Measurements from ENCODE around the gene HIC2.
"Not testable (repeated sequence)": the region's sequence is repeated elsewhere in the genome, so short reads cannot be mapped to it uniquely, and the experiment has no call there.

The HIC2 gene

DNA sequence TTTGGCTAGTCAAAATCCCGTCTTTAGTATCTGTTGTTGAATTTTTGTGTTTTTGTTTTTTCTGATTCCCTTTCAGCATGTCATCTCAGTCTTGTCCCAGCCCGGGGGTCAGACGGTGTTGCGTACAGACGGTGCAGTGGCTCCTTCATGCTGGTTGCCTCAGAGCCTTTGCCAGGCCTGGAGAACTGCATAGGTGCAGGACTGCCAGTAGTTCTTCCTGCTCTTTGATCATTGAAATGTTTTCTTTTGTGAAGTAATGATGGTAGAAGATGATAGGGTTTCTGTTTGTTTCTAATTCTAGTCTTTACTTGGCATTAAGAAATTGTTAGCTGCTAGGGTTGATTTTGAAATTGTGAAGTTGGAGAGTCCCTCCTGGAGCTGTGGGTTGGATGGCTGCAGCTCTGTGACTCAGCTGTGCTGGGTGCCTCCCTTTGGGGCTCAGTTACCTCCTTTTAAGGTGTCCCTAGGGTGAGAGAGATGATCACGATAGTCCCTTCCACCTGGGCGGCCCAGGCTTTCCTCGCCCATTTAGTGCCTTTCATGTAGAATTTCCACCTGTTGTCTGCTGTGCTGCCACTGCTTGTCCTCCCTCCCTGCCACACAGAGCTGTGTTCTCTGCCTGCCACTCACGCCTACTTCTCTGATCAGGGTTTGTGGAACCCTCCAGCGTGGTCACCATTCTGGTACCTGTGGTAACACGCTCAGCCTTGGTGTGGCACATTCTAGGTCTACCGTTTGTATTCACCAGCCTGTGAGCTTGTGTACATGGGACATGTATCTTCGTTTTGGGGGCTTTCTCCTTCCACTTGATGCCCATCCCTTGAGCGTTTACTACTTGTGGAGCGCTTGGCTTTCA, 17.4 kb downstream of the HIC2 start:
- not testable (repeated sequence) for DNase-seq (ENCODE audit: low read depth)

DNA sequence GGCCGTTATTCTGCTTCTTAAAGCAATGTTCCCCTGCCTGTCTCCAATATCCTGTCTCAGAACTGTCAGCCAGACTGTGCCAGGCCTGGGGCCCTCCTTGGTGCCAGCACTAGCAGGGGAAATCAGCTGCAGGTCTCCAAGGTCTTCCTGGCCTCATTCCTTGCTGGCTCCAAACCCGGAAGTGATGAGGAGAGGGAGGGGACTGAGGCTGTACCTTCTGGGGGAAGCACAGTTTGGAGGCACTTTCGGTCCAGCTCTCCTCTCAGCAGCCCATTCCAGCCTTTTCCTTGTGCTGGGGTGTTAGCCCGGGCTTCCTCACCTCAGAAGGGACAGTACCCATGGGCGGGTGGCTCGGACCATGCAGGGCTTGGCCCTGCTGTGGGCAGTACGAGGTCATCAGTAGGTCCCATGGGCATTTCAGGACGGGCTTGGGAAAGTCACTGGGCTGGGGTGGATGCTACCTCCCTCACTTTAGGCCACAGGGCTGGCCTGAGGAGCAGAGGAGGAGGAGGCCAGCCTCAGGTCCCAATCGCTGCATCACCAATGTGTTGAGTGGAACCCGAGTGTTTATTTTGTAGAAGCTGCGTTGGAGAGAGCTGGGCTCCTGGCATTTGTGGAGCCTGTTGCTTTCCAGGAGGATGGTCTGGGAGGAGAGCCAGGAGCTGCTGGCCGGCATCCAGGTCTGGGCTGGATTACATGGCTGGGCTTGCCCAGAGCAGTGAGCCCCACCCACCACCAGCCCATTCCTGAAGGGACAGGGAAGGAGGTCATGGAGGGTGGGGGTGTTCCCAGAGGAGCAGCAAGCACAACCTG, 19.0 kb downstream of the HIC2 start:
- DNase-seq (ENCODE audit: low read depth) = not testable (repeated sequence)

DNA sequence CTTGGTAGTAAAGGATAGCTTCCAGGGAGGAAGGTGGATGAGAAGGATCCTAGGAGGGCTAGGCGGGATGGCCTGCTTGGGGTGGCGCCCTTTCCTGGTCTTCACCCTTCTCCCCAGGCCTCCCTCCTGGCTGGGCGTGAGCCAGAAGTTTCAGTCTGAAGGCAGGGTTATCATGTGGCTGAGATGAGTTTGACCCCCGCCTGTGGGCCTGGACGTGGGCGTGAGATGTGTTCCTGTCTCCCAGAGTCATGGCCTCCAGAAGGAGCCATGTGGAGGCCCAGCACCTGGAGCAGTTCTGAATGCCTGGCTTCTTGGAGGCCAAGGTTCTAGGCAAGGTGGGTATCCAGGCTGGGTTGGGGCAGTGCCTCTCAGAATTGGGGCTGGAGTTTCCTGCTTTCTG, 20.8 kb downstream of the HIC2 start:
- DNase-seq (ENCODE audit: low read depth) = not testable (repeated sequence)

- DNase-seq (ENCODE audit: low read depth) = not testable (repeated sequence)
Observed at GRCh38 chr22:21440018-21440636, 23.0 kb downstream of the HIC2 start.

GRCh38 chr22:21440676-21441075, 23.5 kb downstream of the HIC2 start:
- DNase-seq (ENCODE audit: low read depth) = not testable (repeated sequence)

DNA sequence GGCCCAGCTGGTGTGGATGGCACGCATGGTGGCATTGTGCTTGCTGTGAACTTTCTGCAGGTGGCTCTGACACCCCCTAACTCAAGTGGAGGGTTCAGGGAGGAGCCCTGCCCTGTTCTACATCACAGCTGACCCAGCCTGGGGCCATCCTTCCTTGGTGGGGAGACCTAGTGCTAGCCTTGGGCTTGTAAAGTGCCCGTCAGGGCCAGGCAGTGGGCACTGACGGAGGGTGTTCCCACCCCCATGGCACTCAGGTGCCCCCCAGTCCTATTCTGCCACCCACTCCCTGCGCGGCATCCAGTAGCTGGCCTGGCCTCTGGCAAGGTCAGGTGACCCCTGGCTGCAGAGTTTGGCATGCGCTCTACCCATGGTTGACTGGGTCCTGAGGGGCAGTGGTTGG, 24.0 kb downstream of the HIC2 start:
- DNase-seq (ENCODE audit: low read depth) = not testable (repeated sequence)

- not testable (repeated sequence) for DNase-seq (ENCODE audit: low read depth)
Observed at GRCh38 chr22:21442123-21442522, 25.0 kb downstream of the HIC2 start.

DNA sequence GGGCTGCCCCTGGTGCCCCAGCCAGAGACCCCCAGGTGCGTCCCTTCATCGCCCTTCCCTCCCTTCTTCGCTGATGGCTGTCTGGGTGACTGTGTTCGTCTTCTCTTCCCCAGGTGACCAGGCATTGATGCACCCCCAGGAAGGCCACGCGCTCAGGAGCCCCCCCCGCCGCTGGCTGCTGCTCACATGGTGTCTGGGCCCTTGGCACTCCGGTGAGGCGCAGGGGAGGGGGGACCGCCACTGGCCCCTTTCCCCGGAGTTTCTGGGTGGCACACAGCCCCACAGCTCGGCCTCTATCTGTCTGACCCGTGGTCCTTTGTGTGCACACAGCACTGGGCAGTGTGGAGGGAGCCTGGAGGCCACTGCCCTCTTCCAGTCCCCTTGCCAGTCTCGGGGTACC, 25.5 kb downstream of the HIC2 start:
- DNase-seq (ENCODE audit: low read depth) = not testable (repeated sequence)

DNA sequence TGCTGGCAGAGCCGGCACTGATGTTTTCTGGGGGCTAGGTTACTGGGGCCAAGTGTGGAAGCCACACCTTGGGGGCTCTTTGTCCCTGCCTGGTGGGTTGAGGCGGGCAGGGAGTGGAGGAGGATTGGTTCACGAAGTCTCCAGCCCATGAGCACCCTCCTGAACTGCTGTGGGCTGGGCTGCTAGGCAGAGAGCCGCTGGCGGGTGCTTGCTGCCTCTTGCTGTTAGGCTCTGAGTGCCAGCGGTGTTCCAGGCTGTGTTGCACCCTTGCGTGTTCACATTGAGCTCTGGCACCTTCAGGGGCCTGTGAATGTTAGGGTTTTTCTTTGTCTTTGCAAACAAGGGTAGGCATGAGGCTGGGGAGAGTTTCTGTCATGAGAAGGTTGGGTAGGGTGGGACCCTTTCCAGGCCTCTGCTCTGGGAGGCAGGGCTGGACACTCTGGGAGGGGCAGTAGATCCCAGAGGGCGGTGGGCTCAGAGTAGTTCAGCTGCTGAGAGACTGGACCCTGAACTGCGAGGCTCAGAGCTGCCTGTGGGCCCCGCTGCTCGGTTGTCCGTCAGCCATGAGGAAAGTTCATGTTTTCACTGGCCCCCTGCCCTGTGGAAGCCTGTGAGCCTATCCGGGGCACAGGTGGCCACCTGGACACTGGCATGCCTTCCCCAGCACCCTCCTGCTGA, 26.0 kb downstream of the HIC2 start:
- DNase-seq (ENCODE audit: low read depth) = no peak

DNA sequence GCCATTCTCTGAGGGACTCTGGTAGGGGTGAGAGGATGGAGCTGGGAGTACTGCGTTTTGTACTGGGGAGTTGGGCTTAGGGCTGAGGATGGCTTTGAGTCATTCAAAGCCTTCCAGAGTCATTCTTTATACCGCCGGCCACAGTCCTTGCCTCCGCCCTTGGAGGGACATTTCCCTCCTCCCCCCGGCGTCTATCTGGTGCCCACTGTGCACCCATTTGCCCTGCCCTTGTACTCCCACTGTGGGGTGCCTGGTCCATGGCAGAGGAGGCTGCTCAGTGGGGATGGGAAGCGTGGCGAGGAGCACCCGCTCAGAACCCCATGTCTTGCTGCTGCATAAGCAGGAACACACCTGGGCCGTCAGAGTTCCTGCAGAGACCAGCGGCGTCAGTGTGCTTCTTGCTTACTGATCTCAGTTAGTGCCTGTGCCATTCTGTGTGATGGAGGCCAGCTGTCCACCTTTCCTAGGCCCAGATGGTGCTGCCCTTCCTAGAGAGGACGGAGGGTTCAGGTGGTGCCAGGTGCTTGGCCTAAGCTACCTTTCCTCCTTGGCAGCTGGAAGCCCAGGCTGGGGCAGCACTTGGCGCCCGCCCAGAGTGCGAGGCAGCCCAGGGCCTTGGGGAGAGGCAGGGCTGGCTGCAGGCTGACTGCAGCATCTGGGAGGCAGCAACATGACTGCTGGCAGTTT, 26.7 kb downstream of the HIC2 start:
- no peak for DNase-seq (ENCODE audit: low read depth)

GRCh38 chr22:21444701-21445436, 27.7 kb downstream of the HIC2 start:
- DNase-seq (ENCODE audit: low read depth) = no peak

DNA sequence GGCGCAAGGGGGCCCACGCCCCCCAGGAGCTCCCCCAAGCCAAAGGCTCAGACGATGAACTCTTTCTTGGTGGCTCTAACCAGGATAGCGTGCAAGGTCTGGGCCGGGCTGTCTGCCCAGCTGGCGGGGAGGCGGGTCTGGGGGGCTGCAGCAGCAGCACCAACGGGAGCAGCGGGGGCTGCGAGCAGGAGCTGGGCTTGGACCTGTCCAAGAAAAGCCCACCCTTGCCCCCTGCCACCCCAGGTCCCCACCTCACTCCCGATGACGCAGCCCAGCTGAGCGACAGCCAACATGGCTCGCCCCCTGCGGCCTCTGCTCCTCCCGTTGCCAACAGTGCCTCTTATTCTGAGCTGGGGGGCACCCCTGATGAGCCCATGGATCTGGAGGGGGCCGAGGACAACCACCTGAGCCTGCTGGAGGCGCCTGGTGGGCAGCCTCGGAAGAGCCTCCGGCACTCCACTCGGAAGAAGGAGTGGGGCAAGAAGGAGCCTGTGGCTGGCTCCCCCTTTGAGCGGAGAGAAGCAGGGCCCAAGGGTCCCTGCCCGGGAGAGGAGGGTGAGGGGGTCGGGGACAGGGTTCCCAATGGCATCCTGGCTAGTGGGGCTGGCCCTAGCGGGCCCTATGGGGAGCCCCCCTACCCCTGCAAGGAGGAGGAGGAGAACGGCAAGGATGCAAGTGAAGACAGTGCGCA, 28.4 kb downstream of the HIC2 start:
- DNase-seq (ENCODE audit: low read depth) = no peak

DNA sequence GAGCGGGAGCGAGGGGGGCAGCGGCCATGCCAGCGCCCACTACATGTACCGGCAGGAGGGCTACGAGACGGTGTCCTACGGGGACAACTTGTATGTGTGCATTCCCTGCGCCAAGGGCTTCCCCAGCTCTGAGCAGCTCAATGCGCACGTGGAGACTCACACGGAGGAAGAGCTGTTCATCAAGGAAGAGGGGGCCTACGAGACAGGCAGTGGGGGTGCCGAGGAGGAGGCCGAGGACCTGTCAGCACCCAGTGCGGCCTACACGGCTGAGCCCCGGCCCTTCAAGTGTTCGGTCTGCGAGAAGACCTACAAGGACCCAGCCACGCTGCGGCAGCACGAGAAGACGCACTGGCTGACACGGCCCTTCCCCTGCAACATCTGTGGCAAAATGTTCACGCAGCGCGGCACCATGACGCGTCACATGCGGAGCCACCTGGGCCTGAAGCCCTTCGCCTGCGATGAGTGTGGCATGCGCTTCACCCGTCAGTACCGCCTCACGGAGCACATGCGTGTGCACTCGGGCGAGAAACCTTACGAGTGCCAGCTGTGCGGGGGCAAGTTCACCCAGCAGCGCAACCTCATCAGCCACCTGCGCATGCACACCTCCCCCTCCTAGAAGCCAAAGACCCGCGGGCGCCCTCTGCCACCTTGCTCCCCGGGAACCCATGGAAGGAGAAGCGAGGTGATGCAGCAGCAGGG, 29.1 kb downstream of the HIC2 start:
- DNase-seq (ENCODE audit: low read depth) = no peak

- DNase-seq (ENCODE audit: low read depth) = no peak
Observed at GRCh38 chr22:21446827-21447690, 29.9 kb downstream of the HIC2 start.

DNA sequence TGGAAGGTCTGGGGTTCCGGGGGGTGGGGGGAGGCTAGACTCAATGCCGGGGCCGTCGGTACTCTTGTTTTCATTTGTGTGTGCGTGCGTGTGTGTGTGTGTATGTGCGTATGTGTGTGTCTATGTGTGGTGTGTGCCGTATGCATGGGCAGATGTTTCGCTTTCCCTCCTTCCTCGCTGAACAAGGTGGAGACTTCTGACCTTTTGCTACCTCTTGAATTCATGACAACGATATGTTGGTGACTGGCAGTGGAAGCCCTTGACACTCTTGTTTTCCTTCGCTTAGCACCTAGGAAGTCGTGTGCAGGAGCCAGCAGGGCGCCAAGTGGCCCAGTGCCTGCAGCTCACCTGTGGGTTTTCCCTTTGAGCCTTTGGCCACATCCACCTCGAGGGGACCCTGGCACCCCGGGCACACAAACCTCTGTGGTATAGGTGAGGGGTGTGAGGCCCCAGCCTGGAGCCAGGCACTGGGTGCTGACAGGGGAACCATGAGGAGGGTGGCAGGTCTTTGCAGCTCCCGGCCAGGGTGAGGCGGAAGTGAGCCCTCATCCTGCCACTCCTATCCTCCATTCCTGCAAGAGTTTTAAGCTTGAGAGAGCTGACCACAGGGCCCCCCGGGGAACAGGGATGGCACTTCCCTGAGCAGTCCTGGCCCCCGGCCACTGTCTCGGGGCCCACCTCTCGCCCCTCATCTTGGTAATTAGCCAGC, 30.7 kb downstream of the HIC2 start:
- DNase-seq (ENCODE audit: low read depth) = no peak

DNA sequence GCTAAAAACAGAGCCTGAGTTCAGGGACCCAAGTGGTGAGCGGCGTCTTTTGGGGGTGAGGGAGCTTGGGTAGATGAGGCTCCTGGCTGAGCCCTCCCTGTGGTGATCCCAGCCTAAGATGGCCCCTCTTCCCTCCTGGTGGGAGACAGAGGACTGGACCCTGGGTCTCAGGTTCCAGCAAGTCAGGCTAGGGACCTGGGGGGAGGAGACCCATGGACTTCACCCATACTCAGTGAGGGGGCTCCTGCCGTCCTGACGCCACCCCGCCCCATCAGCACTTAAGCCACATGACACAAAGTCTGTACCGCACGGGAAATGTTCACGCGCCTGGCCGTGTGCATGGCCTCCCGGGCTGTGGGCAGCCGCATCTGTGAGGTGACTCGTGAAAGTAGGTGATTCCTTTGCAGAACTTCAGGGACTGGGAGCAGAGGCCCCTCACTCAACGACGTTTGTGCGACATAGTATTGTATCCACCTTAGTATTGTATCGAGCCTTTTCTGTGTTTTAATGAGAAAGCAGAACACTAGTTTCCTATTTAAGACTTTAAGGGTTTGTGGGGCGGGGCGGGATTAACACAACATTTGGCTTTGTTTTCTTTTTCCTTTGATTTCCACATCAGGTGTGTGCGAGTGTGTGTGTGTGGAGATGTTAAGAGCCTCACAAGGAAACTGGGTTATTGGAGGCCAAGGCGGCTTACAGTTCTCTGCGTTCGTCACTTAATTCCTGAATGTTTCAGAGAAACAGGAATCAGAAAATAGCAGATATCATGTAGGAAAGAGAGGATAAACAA, 31.7 kb downstream of the HIC2 start:
- no peak for DNase-seq (ENCODE audit: low read depth)

Measured in HS-5 (cell line).